PC-3 (cell line): ENCODE data around the gene INKA2.

Experiments used
- EZH2 ChIP-seq: fragments of 300-600 bp; sonication (generic); IDR thresholded peaks from one replicate; pipeline ENCODE4 v1.6.1; 2017; ENCODE audit warnings: antibody characterized with exemption, mild to moderate bottlenecking, low read length; ENCODE audit not compliant: unreplicated experiment
- EZH2phosphoT487 ChIP-seq: fragments of 300-600 bp; sonication (generic); IDR thresholded peaks from 2 replicates; pipeline ENCODE4 v1.6.1; 2018; ENCODE audit warnings: mild to moderate bottlenecking, antibody characterized with exemption, low read length, borderline replicate concordance
- TF ChIP-seq, protein P1 (sequence below): fragments of 300-600 bp; sonication (generic); conservative IDR thresholded peaks from 2 replicates; pipeline ENCODE4 v1.5.1; 2017; ENCODE audit warnings: antibody characterized with exemption, low read depth, mild to moderate bottlenecking, low read length

DNA sequence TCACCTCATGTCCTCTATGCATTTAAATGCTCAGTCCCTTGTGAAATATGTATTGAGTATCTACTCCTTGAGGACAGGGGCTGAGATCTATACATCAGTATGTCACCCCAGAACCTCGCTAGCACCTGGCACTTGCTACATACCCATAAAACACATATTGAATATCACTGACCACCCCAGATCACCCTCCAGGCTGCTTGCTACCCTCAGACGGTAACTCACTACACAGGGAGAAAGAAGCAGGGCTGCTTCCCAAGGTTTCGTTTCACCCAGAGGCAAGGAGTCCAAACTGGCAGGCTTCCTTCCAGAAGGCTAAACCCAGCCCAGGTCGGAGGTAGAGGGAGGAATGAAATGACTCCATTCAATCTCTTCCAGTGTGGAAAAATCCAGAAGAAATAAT is 8.5 kb downstream of the INKA2 start:
- no peak for TF ChIP-seq EZH2phosphoT487
- TF ChIP-seq, protein P1, sequence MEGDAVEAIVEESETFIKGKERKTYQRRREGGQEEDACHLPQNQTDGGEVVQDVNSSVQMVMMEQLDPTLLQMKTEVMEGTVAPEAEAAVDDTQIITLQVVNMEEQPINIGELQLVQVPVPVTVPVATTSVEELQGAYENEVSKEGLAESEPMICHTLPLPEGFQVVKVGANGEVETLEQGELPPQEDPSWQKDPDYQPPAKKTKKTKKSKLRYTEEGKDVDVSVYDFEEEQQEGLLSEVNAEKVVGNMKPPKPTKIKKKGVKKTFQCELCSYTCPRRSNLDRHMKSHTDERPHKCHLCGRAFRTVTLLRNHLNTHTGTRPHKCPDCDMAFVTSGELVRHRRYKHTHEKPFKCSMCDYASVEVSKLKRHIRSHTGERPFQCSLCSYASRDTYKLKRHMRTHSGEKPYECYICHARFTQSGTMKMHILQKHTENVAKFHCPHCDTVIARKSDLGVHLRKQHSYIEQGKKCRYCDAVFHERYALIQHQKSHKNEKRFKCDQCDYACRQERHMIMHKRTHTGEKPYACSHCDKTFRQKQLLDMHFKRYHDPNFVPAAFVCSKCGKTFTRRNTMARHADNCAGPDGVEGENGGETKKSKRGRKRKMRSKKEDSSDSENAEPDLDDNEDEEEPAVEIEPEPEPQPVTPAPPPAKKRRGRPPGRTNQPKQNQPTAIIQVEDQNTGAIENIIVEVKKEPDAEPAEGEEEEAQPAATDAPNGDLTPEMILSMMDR, result no peak
- no peak for TF ChIP-seq EZH2
